Stimulated activated CD8-positive, alpha-beta memory T cell treated with anti-CD3 and anti-CD28 coated beads, Interleukin-7, amount 100 ng/mL, for 48 hours (primary cell): Measurements from ENCODE around the gene FAM83F.
"Not testable (repeated sequence)": the region's sequence is repeated elsewhere in the genome, so short reads cannot be mapped to it uniquely, and the experiment has no call there.

Source experiments
- DNase-seq, 2 donors: peaks; one replicate each; pipeline ENCODE4 v3.0.0-alpha.2; 2020; ENCODE audit warnings: low read depth in 1 of 2; ENCODE audit errors: extremely low read depth in 1 of 2

FAM83F gene

DNA sequence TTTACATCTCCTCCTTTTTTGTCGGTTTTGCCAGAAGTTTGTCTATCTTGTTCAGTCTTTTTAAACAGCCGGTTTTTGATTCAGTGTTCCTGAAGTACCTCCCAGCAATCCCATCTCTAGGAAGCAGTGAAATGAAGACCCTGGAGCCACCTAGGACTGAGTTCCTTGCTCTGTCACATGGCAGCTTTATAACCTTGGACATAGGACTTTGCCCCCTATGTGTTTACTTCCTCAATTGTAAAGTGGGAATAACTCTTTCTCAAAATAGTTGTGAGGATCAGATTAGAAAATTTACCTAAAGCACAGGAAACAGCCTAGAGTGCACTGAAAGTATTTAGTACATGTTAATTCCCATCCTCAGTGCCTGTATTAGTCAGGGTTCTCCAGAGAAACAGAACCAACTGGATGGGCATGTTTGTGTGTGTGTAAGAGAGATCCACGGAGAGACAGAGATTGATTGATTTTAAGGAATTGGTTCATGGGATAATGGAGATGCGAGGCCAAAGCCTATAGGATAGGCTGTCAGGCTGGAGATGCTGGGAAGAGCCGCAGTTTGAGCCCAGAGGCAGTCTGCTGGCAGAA lies 20.0 kb downstream of the FAM83F start:
- no peak for DNase-seq

DNA sequence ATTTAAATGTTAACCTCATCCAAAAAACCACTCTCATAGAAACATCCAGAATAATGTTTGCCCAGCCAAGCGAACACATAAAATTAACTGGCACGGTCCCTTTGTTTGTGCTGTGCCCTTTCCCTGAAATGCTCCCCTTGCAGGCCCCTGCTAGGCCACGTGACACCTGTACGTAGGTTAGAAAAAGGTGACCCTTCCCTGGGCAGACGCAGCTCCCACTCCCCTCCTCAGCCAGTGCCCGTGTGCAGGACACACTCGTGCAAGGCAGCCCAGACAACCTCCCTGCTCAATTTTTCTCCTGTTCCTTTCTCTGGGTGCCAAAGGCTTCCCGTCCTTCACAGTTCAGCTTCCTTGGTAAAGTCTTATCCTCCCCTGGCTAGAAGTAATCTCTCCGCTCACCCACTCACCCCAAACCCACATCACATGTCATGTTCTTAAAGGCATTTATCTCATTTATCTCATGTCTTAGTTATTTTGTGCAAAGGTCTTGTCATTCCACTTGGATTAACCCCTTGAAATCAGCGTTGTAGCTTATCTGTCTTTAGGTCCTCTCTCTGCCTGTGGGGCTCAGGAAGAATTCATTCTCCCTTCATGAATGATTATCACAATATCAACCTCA lies 20.7 kb downstream of the FAM83F start:
- no peak for DNase-seq

DNA sequence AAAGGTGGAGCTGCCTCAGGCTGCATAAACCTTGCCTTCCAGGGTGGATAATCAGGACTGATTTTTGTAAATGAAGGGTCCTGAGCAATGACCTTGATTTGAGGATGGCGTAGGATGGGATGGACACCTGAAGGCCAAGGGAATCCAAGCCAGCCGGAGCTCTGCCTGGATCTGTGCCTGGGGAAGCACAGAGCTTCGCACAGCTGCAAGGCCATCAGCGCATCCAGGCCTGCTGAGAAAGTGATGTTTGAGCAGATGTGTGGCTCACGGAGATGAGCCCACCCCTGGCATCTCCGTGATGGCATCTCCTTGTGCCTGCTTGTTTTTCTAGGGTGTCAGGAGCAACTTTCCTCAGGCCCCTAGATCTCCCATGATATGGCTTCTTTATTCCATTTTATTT lies 23.3 kb downstream of the FAM83F start:
- DNase-seq = no peak

DNA sequence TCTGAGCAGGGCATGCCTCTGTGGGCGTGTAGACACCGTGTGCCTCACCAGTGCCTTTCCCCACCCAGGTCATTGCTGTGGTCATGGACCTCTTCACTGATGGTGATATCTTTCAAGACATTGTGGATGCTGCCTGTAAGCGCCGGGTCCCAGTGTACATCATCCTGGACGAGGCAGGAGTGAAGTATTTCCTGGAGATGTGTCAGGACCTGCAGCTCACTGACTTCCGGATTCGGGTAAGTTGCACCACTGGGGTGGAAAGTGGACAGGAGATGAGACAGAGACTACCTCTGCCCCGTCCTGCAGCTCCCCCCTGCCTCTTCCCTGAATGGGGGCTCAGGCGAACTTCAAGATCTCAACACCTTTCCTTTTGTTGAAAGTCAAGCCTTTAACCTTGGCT lies 24.3 kb downstream of the FAM83F start:
- DNase-seq = no peak

DNA sequence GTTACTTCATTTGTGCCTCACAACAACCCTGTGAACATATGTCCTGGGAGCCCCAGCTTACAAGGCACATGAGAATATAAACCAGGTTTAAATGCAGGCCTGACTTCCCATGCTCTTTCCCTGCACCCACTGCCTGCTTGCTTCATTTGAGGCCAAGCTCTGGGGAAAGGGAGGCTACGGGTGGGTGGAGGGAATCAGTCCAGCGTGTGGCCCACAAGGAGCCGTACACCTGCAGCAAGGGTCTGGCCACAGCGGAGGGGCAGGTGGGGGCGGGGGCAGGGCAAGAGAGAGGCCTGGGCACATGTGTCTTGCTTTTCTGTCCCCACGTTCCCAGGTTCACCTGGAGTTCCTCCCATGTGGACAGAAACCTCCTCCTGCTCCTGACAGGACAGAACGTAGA lies 26.2 kb downstream of the FAM83F start:
- no peak for DNase-seq

DNA sequence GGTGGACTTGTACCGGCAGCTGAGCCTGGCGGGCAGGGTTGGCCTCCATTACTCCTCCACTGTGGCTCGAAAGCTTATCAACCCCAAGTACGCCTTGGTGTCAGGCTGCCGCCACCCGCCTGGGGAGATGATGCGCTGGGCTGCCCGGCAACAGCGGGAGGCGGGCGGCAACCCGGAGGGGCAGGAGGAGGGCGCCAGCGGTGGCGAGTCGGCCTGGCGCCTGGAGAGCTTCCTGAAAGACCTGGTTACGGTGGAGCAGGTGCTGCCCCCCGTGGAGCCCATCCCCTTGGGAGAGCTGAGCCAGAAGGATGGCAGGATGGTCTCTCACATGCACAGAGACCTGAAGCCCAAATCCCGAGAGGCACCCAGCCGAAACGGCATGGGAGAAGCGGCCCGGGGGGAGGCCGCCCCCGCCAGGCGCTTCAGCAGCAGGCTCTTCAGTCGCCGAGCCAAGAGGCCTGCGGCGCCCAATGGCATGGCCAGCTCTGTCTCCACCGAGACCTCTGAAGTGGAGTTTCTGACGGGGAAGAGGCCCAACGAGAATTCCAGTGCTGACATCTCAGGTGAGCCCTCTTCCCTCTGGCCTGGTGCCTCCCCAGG lies 26.7 kb downstream of the FAM83F start:
- DNase-seq = no peak

DNA sequence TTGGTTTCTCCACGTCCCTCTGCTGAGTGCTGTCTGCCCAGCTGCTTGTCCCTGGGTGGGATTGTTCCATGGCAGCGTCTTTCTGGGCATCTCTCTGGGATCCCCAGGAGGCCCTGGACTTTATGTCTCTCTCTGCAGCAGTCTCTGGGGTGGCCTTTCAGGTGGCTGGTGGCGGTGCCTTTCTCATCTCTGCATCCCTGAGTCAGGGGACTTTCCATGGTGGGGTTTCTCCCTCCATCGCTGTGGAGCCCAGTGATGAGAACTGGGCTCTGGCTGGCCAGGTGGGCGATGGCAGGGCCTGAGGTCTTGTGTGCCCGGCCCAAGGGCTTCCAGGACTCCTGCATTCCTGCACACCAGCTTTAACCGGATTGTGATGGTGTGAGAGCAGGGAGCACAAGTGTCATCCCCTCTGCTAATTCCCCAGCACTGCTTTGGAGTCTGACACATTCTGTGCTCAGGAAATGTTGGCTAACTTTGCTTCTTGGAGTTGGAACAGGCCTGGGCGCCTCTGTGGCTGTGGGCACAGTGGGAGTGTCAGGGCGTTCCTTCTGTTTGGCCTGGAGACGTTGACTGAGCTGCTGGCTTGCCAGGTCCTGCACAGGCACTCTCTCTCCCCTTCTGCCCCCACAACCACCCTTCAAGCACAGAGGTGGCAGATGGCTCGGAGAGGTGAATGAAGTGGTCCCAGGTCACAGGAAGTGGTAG lies 27.9 kb downstream of the FAM83F start:
- no peak for DNase-seq

DNA sequence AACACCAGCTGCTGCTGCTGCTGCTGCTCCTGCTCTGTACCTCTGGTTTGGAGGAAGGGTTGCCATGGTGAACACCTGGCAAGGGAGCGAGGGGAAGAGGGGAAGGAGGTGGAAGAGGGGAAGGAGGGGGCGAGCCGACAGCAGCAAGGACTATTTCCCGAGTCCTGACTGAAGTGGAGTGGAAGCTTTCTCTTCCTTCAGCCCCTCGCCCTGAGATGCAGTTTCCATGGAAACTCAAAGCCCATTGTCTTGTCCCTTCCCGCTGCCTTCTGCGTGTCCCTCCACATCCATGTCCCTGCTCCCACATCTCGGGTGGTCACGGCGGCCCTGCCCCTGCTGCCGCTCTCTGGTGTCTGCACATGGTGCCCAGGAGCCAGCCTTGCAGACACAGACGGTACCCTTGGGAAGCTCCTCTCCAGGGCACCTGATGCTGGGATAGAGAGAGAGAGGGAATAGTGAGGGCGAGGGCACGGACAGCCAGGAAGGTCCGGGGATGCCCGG lies 28.6 kb downstream of the FAM83F start:
- no peak for DNase-seq

DNA sequence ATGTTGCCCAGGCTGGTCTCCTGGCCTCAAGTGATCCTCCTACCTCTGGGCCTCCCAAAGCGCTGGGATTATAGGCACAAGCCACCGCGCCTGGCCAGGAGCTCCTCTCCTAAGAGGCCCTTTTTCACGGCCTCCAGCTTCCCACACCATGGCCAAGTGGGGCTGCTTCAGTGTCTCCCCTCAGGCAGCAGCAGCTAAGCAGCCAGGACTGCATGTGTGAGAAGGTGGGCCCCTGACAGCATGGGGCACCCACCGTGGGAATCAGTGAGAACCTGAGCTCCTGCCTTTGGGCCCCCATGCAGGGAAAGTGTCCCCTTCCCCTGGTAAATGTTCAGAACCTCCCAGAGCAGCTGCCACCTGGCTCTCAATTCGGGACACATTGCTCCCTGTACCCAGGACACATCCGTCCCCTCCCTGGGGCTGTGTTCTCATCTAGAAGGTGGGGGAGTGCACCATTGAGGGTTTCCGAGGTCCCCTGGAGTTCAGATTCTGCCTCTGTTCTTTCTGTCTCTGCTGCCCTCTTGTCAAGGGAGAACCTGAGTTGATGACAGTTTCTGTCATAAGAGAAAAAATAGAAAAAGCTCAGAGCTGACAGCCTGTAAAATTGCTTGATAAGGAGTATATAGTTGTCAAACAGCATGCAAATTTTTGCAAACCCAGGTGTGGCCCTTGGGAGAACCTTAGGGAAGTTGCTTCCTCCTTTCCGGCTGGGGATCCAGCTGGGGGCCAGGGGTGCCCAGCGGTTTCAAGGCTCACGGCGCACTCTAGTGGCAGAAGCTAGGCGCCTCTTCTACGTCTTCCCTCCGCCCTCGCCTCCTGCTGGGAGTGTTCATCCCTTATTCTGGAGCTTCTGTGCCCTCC lies 29.7 kb downstream of the FAM83F start:
- no peak for DNase-seq

DNA sequence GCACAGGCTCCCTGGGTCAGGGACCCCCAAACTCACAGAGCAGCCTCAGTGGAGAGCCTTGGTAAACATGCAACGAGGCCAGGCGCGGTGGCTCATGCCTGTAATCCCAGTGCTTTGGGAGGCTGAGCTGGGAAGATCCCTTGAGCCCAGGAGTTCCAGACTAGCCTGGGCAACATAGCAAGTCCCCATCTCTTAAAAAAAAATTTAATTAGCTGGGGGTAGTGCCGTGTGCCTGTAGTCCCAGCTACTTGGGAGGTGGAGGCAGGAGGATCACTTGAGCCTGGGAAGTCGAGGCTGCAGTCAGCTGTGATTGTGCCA lies 30.3 kb downstream of the FAM83F start:
- not testable (repeated sequence) for DNase-seq

DNA sequence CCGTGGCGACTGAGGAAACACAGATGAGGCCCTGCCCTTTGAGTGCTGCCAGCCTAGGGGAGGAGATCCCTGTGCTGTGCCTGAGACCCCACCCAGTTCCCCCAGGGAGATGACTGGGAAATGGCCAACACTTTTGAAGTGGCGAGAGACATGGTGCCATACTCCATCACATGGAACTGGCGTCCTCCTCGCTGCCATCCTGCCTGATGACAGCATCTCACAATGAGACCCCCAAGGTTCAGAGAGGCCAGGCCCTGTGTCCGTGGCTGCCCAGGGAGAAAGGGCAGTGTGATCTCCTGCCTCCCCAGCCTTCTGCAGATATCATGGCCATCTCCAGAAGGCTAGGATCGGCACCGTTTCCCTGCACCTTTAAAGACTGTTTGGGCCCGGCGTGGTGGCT lies 31.1 kb downstream of the FAM83F start:
- no peak for DNase-seq

DNA sequence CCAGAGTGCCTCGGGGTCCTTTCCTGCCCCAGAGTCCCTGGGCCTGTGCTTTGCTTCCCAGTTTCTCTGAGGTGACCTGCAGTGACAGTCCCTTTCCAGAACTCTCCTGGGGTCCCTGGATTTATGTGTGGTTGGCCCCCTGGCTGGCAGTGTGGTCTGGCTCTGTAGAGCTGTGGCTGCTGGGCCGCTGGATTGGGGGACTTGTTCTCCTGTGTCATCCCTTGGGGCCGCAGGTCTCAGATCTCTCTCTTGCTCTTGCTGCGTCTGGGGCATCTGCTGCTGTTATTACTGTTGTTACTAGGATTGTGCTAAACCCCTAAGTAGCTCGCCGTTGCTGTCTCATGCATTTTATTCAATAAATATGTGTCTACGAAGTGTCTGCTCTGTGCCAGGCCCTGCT lies 31.9 kb downstream of the FAM83F start:
- DNase-seq = no peak

DNA sequence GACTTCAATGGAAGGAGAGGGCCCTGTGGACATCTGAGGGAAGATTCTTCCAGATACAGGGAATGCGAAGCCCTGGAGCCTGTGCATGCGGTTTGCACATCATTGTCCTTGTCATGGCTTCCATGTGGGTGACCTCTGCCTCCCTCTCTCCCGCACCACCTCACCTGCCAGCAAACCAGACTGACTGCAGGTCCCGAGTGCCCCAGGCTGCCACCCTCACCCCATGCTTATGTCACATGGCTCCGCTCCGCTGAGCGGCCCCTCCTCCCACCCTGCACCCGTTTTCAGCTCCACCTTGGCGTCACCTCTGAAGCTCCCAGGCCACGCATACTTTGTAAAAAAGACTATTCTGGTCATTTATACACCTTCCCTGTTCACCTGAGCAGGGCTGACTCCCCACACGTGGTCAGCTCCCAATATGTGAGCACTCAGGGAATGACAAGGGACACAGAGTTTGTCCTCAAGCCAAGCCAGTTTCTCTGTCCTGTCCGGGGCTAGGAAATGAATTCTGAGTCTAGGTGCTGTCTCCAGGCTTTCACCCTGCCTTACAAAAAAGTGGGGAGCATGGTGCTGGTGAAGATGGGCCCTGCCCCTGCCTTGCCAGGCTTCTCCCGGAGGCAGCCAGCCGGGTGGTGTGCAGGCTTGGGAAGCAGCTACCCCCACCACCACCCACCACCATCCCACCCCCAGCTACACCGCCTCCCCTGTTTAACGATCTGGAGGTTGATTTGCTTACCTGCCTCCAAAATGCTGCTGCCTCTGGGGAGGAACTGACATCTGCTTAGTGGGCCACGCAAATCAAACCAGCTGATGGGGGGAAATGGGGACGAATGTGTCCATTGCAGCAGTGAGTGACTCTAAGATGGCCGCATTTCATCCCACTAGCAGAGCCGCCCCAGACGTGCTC lies 32.7 kb downstream of the FAM83F start:
- no peak for DNase-seq

DNA sequence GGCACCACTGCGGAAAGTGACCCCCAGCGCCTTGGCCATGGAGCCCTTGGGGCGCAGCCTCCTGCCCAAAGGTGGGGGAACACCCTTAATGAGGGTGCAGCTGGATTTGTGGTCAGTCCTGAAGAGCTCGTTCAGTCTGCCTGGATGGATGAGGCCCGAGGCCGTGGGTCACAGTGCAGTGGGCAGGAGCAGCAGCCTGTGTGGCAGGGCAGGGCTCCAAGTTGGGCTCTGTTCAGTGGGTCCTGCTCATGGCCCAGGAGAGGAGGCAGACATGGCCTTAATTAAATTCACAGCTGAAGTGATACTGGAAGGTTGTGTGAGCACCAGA lies 33.3 kb downstream of the FAM83F start:
- no peak for DNase-seq

DNA sequence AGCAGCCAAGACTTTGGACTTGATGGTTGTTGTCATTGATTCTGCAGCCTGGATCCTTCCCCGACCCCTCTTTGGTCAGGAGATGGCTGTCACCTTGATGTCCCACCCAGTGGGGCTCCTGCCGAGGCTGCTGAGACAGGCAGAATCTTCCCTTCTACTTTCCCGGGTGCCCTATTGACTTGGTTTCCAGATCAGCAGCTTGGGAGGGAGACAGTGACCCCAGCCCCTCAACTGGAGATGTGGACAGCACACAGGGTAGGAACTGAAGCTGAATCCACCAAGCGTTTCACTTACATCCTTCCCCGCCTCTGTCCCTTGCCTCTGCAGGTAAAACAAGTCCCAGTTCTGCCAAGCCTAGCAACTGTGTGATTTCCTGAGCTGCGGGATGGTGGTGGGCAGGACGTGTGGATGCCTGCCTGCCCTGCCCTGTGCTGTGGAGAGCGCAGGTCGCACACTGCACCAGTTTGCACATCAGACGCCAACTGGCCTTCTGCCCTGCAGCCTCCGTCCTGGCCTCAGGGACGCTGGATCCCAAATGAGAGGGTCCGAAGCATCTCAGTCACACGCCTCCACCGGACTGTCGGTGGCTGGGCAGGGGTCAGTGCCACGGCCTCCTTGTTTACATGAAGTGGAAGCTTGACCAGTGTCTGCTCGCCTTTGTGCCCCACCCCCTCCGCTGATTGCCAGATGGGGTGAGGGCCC lies 34.6 kb downstream of the FAM83F start:
- DNase-seq = no peak

DNA sequence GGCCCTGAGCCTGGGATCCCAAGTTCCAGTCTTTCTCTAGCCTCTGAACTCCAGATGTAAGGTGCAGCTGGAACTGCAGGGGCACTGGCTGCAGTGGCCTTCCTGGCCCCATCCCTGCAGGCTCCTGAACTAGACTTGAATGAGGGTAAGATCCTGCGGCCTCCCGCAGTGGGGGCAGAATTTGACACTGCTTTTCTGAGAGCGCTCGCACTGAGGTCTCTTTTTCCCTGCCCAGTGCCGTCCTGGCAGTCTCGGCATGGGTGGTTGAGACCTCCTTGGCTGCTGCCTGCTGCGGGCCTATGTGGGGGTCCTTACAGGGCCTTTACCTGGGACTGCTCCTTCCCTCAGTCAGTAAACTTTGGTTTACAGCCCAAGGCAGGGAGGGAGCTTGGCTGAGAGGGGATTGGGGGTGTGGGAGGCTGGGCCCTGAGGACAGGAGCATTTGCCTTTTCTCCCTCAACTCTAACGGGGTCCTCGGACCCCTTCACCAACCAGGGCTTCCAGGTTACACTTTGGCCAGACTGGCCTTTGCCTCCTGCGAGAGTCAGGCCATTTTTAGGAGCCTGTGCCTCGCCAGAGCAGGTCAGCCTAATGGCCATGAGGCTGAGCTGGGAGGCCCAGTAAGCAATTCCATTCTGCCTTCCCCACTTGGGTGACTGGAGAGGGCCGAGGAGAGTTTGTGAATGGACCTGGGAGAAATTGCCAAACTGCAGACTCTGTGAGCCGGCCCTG lies 35.4 kb downstream of the FAM83F start:
- no peak for DNase-seq

DNA sequence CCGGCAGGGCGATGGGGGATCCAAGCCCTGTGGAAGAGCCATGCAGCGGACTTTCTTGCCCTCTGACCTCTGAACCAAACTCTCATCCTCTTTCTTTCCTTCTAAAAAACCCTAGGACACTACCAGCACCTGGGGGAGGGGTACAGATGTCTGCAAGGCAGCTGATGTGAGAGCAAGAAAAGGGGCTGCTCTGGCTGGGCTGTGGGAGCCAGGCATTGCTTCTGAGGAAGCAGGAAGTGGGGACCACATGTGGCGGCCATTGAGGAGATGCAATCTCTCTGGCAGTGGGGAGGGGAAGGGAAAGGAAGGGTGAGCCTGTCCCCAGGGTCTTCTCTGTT lies 36.0 kb downstream of the FAM83F start:
- DNase-seq = no peak

DNA sequence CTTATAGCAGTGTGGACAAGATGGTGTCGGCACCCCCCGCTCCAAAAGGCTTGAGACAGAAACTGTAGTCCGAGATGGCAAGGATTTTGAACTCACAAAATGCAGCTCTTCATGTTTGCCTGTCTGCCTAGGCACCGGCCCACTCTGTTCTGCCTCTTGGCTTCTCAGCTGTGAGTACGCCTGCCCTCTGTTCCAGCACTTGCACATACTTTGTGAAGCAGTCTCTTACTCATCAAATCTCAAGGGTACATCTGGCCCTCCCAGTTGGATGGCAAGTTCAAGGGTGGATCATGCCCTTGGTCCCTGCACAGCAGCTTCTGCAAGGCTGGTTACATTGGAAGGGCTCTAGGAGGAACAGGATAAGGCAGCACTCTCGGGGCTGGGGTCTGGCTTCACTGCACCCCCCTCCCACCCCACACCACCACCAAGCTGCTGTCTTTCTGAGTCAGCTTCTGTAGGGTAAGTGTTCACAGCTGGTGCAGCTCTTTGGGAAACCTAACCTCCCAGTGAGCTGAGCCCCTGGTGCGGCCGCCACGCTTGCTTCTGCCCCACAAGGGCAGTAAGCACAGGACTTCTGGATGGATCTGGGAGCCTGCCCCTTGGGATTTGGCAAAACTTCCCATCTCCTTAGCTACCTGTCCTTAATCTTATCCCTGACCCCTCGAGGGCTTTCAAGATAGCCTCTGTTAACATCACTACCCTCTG lies 37.2 kb downstream of the FAM83F start:
- DNase-seq = no peak
